ENCODE measurements around the gene TUSC2.

DNA sequence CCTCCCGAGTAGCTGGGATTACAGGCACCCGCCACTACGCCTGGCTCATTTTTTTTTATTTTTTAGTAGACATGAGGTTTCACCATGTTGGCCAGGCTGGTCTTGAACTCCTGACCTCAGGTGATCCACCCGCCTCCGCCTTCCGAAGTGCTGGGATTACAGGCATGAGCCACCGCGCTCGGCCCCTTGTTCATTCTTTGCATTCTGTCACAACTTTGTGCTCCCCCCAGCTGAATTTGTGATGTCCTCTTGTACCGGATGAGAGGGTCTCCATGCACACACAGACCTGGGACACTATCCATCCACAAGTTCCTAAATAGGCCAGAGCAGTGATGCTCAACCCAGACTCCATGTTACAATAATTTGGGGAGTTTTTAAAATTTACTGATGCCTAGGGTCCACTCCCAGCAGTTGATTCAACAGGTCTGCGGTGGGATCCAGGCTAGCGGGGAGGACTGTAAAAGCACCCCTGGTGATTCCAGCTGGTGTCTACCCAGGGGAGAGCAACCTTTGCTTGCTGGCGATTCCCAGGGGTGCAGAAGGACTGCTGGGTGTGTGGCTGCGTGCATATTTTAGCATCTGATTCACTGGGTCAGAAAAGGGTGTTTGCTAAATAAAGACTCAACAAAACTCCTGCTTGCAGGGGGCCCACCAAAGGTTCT is 11.6 kb upstream of the TUSC2 start:
- TF ChIP-seq CTCF (IDR thresholded peaks at IDR 0.05) (no peak), POLR2AphosphoS5 (IDR thresholded peaks at IDR 0.05; ENCODE audit: low read depth, low read length) (no peak), SIN3A (IDR thresholded peaks at IDR 0.05; ENCODE audit: borderline replicate concordance, insufficient read depth, low read depth, low read length) (no peak)

Data from Panc1 (cell line).